Adipose tissue (tissue), 3 donors: Measurements from ENCODE around the gene OPCML. TPM values are rescaled to one million over a fixed set of nuclear protein-coding genes. Genes with fewer than 3 reads are reported as not detected.

Experiments used
- H3K27ac ChIP-seq: one replicate; pipeline ENCODE4 v1.5.1; 2013; ENCODE audit warnings: low read depth, low read length
- WGBS, 3 donors: extraction: QIAGEN DNeasy Blood & Tissue Kit; methylation state at CpG; one replicate each; pipeline ENCODE4 v1.1.7; 2013; 5-methylcytosine and 5-hydroxymethylcytosine counted together
- polyA plus RNA-seq, 3 donors: library from polyadenylated mRNA; stranded (reverse); fragments of 200-250 nt; gene quantifications; one replicate each; pipeline ENCODE4 v1.2.3, GENCODE V29; 2013
- donor health status: healthy with polysubstance abuse.
- donor health status: Bipolar disorder and iron deficiency.
- donor health status: healthy.

The OPCML gene
- polyA plus RNA-seq, 3 donors = 0.01 to 0.04 TPM; not detected in 1

DNA sequence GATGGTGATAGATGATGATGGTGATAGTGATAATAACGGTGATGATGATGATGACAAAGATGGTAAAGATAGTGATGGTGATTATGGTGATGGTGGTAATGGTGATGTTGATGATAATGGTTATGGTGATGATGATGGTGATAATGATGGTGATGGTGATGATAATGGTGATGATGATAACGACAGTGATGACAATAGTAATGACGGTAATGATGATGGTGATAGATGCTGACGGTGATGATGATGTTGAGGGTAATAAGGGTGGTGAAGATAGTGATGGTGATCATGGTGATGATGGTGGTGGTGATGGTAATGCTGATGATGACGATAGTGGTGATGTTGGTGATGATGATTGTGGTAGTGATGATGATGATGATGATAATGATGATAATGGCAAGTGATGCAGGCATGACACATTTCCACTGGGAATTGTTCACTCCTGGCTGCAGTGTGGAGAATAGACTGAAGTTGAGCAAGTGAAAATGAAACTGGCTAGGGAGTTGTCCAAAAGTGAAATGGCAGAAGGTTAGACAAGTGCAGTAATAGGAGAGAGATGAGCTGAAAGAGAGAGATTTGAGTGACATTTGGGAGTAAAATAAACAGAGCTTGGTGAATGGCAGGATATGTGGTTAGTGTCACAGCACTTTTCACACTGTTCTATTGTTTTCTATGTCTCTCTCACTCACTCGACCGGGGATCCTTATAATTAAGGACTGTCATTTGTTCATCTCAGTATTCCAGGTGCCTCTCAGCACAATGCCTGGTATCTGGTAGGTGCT is 992.5 kb downstream of the OPCML start:
- 79 to 87% (median 85%) methylated on average over 7 of the region's 7 CpGs for WGBS, 3 donors
- H3K27ac ChIP-seq = no peak overlapping the region

DNA sequence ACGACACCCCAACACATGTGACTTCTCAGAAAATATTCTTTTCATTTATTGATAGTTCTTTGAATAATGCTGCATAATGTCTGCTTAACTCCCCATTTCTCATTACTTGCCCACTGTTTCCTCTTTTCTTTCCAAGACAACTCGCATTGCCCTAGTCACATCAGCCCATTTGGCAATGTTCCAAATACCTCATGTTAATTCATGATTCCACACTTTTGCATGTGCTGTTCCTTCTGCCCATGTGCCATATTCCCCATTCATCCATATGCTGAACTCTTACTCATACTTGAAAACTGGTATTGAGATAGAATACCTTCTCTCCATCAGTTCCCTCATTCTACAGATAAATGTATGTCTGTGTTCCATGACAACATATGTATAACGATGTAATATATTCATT is 993.7 kb downstream of the OPCML start:
- no peak overlapping the region for H3K27ac ChIP-seq
- WGBS, 3 donors = 79 to 83% (median 81%) methylated on average over 3 of the region's 3 CpGs

DNA sequence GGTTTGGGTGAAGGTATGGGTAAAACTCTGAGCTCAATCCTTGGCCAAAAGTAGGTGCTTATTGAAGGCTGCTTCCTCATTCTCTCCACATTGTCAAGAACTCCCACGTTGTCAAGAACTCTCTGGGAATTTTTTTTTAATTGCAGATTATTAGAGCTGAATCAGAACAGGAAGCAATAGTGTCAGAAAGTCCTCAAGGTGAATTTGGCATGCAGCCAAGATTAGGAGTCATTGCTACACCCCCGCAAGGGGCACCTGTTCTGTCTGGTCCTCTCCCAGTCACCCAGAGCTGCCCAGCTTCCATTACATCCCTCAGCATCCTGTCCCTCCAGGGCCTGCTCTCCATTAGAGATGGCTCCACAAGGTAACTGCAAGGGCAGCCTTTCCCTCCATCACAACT is 996.5 kb downstream of the OPCML start:
- no peak overlapping the region for H3K27ac ChIP-seq
- WGBS, 3 donors = 23 to 37% (median 36%) methylated on average over 2 of the region's 2 CpGs

DNA sequence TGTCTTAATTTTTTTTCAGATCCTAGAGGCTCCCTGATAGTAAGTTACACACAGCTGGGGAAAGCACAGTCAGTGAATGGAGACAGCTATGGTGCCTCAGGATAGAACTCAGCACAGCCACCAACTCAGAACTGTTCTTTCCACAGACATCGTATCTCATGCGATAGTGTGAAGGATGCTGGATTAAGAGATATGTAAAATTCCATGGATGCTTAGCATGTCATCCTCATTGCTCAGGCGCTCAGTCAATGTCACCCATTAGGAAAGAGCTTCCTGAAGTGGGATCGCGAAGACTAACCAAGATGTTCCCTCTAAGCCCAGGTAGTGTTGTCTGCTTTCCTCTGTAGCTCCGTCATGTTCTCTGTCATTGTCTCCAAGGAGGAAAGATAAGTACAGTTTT is 1000.4 kb downstream of the OPCML start:
- no peak overlapping the region for H3K27ac ChIP-seq
- 79 to 81% (median 79%) methylated on average over 6 of the region's 6 CpGs for WGBS, 3 donors

GRCh38 chr11:132528181-132528580 is 1004.1 kb downstream of the OPCML start:
- no peak overlapping the region for H3K27ac ChIP-seq

DNA sequence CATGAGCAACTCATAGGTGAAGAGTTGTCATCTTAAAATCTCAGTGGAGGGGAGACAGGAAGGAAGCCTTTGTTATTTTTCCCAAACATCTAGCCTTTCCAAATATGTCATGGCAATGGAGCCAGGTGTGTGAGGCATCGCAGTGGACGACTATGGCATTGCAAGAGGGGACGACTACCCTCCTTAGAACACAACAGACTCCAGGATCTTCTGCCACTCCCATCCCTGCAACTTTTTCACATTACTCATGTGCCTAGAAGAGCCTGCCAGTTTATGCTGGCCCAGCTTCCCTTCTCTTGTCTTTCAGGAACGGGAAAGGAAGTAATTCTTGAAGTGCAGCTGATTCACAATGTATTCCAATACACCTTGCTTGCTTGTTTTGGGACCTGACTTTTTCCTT is 1008.4 kb downstream of the OPCML start:
- 56 to 75% (median 65%) methylated on average over 4 of the region's 4 CpGs for WGBS, 3 donors
- no peak overlapping the region for H3K27ac ChIP-seq

DNA sequence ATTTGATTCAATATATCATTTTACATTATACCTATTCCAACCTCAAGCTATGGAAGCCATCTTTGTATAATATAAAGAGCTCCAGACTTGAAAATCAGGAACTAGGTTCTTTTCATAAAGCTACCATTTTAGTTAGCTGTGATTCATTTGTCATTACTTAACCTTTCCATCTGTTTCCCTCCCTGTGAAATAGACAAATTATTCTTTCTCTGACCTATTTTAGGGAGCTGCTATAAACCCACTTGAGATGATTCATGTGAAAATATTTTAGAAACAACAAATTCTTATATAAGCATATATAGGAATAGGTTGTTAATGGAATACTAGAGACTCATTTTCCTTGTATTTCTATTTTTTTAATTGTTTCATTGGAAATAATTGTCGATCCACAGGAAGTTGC is 1012.1 kb downstream of the OPCML start:
- H3K27ac ChIP-seq = no peak overlapping the region
- 81 to 94% (median 85%) methylated on average over 1 of the region's 1 CpG for WGBS, 3 donors

GRCh38 chr11:132519241-132519815 is 1013.0 kb downstream of the OPCML start:
- 62 to 79% (median 75%) methylated on average over 6 of the region's 6 CpGs for WGBS, 3 donors
- H3K27ac ChIP-seq = no peak overlapping the region

DNA sequence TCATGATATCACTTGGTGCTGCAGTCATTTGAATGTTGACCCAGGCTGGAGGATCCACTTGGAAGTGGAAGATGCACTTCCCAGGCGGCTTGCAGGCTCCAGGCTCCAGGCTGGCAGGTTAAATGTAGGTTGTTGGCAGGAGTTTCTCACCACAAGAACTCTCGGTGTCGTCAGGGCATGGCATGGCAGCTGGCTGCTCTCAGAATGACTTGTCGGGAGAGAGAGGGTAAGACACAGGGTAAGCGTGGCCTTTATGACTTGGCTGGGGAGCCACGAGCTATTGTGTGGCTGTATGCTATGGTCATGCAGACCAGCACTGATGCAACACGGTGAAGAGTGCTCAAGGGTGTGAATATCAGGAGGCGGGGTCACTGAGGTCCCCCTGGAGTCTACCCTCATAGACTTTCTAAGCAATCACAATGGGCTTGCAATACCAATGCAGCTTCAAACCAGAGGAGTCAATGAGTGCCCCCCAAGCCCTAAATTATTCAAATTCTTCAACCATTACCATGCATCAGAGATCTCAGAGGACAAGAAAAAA is 1027.7 kb downstream of the OPCML start:
- WGBS, 3 donors = 70 to 71% (median 71%) methylated on average over 8 of the region's 8 CpGs
- no peak overlapping the region for H3K27ac ChIP-seq

DNA sequence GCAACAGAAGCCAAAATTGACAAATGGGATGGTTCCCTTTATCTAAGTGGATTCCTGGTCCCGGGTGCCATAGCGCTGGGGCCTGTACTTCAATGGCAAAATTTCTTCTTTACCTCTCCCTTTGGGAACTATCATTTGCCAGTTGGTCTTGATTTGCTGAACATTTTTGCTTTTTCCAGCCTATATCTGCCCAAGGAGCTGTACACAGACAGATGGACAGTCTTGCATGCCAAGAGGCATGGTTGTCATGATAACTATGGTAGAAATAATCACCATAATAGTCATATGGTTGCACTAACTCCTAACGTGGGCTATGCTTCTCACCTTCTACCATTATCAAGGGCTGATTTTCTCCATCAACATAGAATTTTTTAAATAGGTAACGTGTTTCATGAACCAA is 1030.9 kb downstream of the OPCML start:
- 75 to 86% (median 84%) methylated on average over 4 of the region's 4 CpGs for WGBS, 3 donors

GRCh38 chr11:132499661-132500060 is 1032.6 kb downstream of the OPCML start:
- H3K27ac ChIP-seq = no peak overlapping the region
- 63 to 76% (median 66%) methylated on average over 3 of the region's 3 CpGs for WGBS, 3 donors

More for the DNA sequence above, 1030.9 kb downstream of the OPCML start:
- H3K27ac ChIP-seq = no peak overlapping the region

GRCh38 chr11:132496341-132496740 is 1036.0 kb downstream of the OPCML start:
- no peak overlapping the region for H3K27ac ChIP-seq

DNA sequence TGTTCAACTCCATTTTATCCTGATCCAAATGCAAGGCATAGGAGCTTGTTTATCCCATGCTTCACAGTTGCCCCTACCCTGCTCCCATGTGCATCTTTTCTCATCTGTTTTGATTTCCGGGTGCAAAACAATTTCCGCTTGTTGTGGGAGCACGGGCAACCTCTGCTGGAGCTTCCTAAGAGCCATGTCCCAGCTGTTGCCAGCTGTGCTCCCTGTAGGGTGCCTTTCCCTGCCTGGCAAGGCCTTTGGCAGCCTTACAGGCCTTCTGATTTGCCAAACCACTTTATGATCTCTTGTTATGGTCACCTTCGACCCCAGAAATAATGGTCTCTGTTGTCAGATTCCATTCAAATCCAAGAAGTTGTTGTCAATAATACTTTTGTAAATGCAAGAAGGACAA is 1038.5 kb downstream of the OPCML start:
- WGBS, 3 donors = 65 to 79% (median 66%) methylated on average over 4 of the region's 4 CpGs

DNA sequence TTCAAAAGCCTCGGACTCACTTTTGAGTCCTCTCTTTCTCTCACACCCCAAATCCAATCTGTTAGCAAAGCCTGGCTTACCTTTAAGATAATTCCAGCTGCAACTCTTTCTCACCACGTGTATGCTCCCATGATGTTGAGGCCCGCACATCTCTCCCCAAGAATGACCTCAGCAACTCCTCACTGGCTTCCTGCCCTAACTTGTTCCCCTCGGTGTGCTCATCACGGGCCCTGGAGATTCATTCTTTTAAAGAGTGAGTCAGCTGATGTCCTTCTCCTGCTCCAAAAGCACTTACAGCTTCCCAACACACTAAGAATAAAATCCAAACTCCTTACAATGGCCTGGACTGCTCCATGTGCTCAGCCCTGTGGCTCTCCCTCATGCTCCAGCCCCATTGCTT is 1041.3 kb downstream of the OPCML start:
- 56 to 66% (median 58%) methylated on average over 5 of the region's 5 CpGs for WGBS, 3 donors

More for the DNA sequence above, 1038.5 kb downstream of the OPCML start:
- H3K27ac ChIP-seq = no peak overlapping the region

GRCh38 chr11:132486060-132486459 is 1046.2 kb downstream of the OPCML start:
- WGBS, 3 donors = 89 to 100% (median 94%) methylated on average over 1 of the region's 1 CpG
- no peak overlapping the region for H3K27ac ChIP-seq

More for the DNA sequence above, 1041.3 kb downstream of the OPCML start:
- no peak overlapping the region for H3K27ac ChIP-seq

DNA sequence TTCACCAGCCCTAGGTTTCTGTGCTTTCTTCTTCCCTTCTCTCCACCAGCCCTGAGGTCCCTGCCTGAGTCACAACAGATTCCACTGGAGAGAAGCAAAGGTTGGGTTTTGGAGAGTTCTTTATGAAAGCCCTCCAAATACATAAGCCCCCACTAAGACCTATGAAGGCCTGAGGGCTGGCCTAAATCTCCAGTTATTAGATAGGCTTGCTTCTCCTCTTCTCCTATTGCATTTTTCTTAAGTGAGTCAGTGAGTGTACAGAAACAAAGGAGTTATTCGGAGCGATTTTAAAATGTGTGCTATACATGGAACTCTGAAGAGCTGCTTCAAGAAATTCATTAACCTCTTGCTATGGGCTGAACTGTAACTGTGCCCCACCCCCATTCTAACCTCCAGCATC is 1057.3 kb downstream of the OPCML start:
- 91 to 96% (median 95%) methylated on average over 2 of the region's 2 CpGs for WGBS, 3 donors
- no peak overlapping the region for H3K27ac ChIP-seq

GRCh38 chr11:132472411-132473172 is 1059.7 kb downstream of the OPCML start:
- H3K27ac ChIP-seq = no peak overlapping the region
- 55 to 65% (median 55%) methylated on average over 6 of the region's 6 CpGs for WGBS, 3 donors

DNA sequence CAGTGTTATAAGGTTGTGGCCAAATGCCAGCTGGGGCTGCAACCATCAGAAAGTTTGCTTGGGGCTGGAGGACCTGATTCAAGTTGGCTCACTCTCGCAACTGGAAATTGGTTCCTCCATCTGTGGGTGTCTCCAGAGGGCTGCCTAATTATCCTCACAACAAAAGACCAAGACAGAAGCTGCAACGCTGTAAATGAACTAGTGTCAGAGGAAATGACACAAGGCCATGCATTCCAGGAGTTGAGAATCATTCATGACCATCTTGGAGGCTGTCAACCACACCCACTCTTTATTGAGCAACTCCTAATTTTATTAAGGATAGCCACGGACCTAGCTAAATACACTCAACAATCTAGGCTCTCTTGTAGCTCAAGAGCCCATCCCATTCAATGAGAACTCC is 1060.8 kb downstream of the OPCML start:
- 50 to 61% (median 52%) methylated on average over 3 of the region's 3 CpGs for WGBS, 3 donors
- no peak overlapping the region for H3K27ac ChIP-seq

DNA sequence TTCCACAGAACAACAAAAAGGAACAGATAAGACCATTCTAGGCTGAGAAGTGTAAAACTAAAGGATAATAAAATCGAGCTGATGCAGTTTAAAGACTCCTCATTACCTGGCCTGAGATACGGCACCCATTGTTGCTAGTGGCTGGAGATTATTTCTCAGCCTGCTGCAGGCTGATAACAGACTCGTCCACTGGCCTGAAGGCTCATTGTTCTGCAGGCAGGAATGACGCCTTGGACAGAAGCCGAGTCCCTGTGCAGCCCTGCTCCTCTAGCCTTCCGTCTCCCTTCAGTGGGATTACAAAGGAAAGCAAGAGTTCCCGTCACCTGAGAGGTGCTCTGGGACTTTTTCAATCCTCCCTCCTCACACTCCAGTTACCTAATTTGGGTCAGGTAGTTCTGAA is 1065.3 kb downstream of the OPCML start:
- no peak overlapping the region for H3K27ac ChIP-seq
- 29 to 50% (median 48%) methylated on average over 7 of the region's 7 CpGs for WGBS, 3 donors
